CD14-positive monocyte (primary cell): ENCODE results near the gene NEGR1. TPM values are rescaled to one million over a fixed set of nuclear protein-coding genes. Genes with fewer than 3 reads are reported as not detected.

Source experiments
- DNase-seq, 3 donors: peaks; one replicate each; pipeline ENCODE4 v3.0.0-alpha.2; 2011 to 2022
- H2AFZ ChIP-seq: 2 replicates; pipeline ENCODE4 v1.6.0; 2012; ENCODE audit warnings: mild to moderate bottlenecking, low read depth, low read length, inconsistent platforms; ENCODE audit not compliant: insufficient read depth, poor library complexity, severe bottlenecking
- H3K27ac ChIP-seq, 2 donors: 1 replicate in 1 of 2; 2 replicates in 1 of 2; pipeline ENCODE4 v1.5.1; 2012 to 2013; ENCODE audit warnings: low read length in 2 of 2, control low read depth in 1 of 2, inconsistent platforms in 1 of 2, low read depth in 1 of 2, mild to moderate bottlenecking in 1 of 2
- H3K27me3 ChIP-seq, 2 donors: one replicate each; pipeline versions ENCODE4 v1.6.0 to v1.6.1; 2011 to 2013; ENCODE audit warnings: low read length in 2 of 2; ENCODE audit not compliant: control insufficient read depth in 2 of 2, insufficient read depth in 2 of 2
- H3K36me3 ChIP-seq, 2 donors: replicated peaks in 1 of 2; 1 replicate in 1 of 2; 2 replicates in 1 of 2; pipeline versions ENCODE4 v1.5.1 to v1.6.1; 2012 to 2013; ENCODE audit warnings: low read length in 2 of 2, control low read depth in 1 of 2, inconsistent platforms in 1 of 2, mild to moderate bottlenecking in 1 of 2; ENCODE audit not compliant: insufficient read depth in 2 of 2, control insufficient read depth in 1 of 2
- H3K4me1 ChIP-seq, 2 donors: 1 replicate in 1 of 2; 2 replicates in 1 of 2; pipeline versions ENCODE4 v1.5.1 to v1.6.1; 2012 to 2013; ENCODE audit warnings: low read length in 2 of 2, control low read depth in 1 of 2, inconsistent platforms in 1 of 2, mild to moderate bottlenecking in 1 of 2, moderate library complexity in 1 of 2; ENCODE audit not compliant: insufficient read depth in 2 of 2, control insufficient read depth in 1 of 2
- H3K4me2 ChIP-seq: replicated peaks from 2 replicates; pipeline ENCODE3; 2012; ENCODE audit warnings: low read length, moderate library complexity, mild to moderate bottlenecking; ENCODE audit not compliant: poor library complexity, severe bottlenecking; ENCODE audit errors: extremely low read depth
- H3K4me3 ChIP-seq, 3 experiments: fragments of 200-600 bp in 1 of 3; sonication (generic) in 1 of 3; replicated peaks in 1 of 3; 1 replicate in 2 of 3; 2 replicates in 1 of 3; pipeline ENCODE4 v1.5.1; 2011 to 2013; ENCODE audit warnings: low read length in 3 of 3, mild to moderate bottlenecking in 3 of 3, control low read depth in 2 of 3, low read depth in 2 of 3, inconsistent platforms in 1 of 3, moderate library complexity in 1 of 3
- H3K79me2 ChIP-seq: 2 replicates; pipeline ENCODE4 v1.6.0; 2012; ENCODE audit warnings: mild to moderate bottlenecking, control low read depth, inconsistent platforms, low read length, moderate library complexity; ENCODE audit not compliant: insufficient read depth
- H3K9ac ChIP-seq: 2 replicates; pipeline ENCODE4 v1.6.0; 2017; ENCODE audit warnings: low read length, mild to moderate bottlenecking; ENCODE audit not compliant: insufficient read depth, poor library complexity, severe bottlenecking
- H3K9me3 ChIP-seq, 2 donors: replicated peaks in 1 of 2; 1 replicate in 1 of 2; 2 replicates in 1 of 2; pipeline versions ENCODE4 v1.5.1 to v1.6.1; 2012 to 2013; ENCODE audit warnings: low read length in 2 of 2, control low read depth in 1 of 2; ENCODE audit not compliant: control insufficient read depth in 1 of 2, insufficient read depth in 1 of 2
- H4K20me1 ChIP-seq: 2 replicates; pipeline ENCODE4 v1.6.0; 2012; ENCODE audit warnings: mild to moderate bottlenecking, low read length, control low read depth, moderate library complexity; ENCODE audit not compliant: insufficient read depth
- H3K27ac Mint-ChIP-seq, 7 donors: one replicate each; pipeline ENCODE4 v1.8.0; 2020; ENCODE audit warnings: mild to moderate bottlenecking in 7 of 7, mixed read lengths in 7 of 7, moderate library complexity in 6 of 7, inconsistent platforms in 2 of 7
- H3K27me3 Mint-ChIP-seq, 3 donors: one replicate each; pipeline ENCODE4 v1.8.0; 2021 to 2022; ENCODE audit warnings: low read depth in 3 of 3, mild to moderate bottlenecking in 3 of 3, mixed read lengths in 3 of 3, moderate library complexity in 3 of 3, inconsistent platforms in 1 of 3
- H3K36me3 Mint-ChIP-seq, 2 donors: one replicate each; pipeline ENCODE4 v1.8.0; 2020; ENCODE audit warnings: mixed read lengths in 2 of 2, inconsistent platforms in 1 of 2, mild to moderate bottlenecking in 1 of 2
- H3K4me1 Mint-ChIP-seq: one replicate; pipeline ENCODE4 v1.8.0; 2020; ENCODE audit warnings: mild to moderate bottlenecking, mixed read lengths
- H3K4me3 Mint-ChIP-seq, 2 donors: one replicate each; pipeline ENCODE4 v1.8.0; 2020; ENCODE audit warnings: mild to moderate bottlenecking in 2 of 2, mixed read lengths in 2 of 2, moderate library complexity in 1 of 2
- H3K9me3 Mint-ChIP-seq, 7 donors: one replicate each; pipeline ENCODE4 v1.8.0; 2020 to 2022; ENCODE audit warnings: mixed read lengths in 7 of 7, mild to moderate bottlenecking in 6 of 7, moderate library complexity in 6 of 7, inconsistent platforms in 2 of 7
- CTCF ChIP-seq: fragments of 200-600 bp; IDR thresholded peaks from one replicate; pipeline ENCODE4 v1.8.0; 2022; ENCODE audit warnings: antibody characterized with exemption, mild to moderate bottlenecking
- WGBS: methylation state at CpG from one replicate; pipeline ENCODE4 v1.1.5; 2013; ENCODE audit warnings: missing lambda C conversion rate; ENCODE audit not compliant: insufficient coverage; 5-methylcytosine and 5-hydroxymethylcytosine counted together
- intact Hi-C, 2 donors: fragments of 100-400 bp; cut with micrococcal nuclease; formaldehyde crosslinking; loops; one replicate each; pipeline versions ENCODE4 v1.15.0 to v1.15.1; 2023
- polyA plus RNA-seq, 3 donors: library from polyadenylated mRNA; depleted of rRNA in 1 of 3; unstranded in 2 of 3; stranded (reverse) in 1 of 3; fragments of 300-500 nt in 2 of 3; fragments of >200 nt in 1 of 3; fragmentation: Illumina TruSeq in 2 of 3; gene quantifications; 1 replicate in 2 of 3; 2 replicates in 1 of 3; pipeline ENCODE4 v1.2.3, GENCODE V29; 2012 to 2021

The NEGR1 gene
- polyA plus RNA-seq, 3 donors: 0.03 to 0.15 (median 0.13) TPM

GRCh38 chr1:71641903-71642302 lies 640.4 kb downstream of the NEGR1 start:
- Histone ChIP-seq H2AFZ (no peak overlapping the region), H3K4me3 (no peak overlapping the region), H3K4me1 (no peaks in the 10 kb centered on the region), H3K9me3 (no peaks in the 10 kb centered on the region), H3K27me3 (no peaks in the 10 kb centered on the region), H4K20me1 (no peaks in the 10 kb centered on the region), H3K4me2 (no peak overlapping the region), H3K79me2 (no peaks in the 10 kb centered on the region), H3K36me3 (no peaks in the 10 kb centered on the region), H3K9ac (no peak overlapping the region), H3K27ac (no peak overlapping the region)
- 90% methylated on average over 3 of the region's 3 CpGs for WGBS
- Mint-ChIP-seq H3K9me3 (peaks cover 0 to 3% (median 0%) of the 10 kb centered on the region in 7 donors), H3K4me3 (no peak overlapping the region), H3K27ac (no peak overlapping the region), H3K36me3 (no peaks in the 10 kb centered on the region), H3K27me3 (no peaks in the 10 kb centered on the region), H3K4me1 (no peaks in the 10 kb centered on the region)
- no peak for DNase-seq
- TF ChIP-seq CTCF: no peak
- intact Hi-C loops: no loop called here

GRCh38 chr1:71640998-71641397 lies 641.3 kb downstream of the NEGR1 start:
- Histone ChIP-seq H3K4me1 (no peaks in the 10 kb centered on the region), H3K79me2 (no peaks in the 10 kb centered on the region), H4K20me1 (no peaks in the 10 kb centered on the region), H3K27ac (no peak overlapping the region), H3K9me3 (no peaks in the 10 kb centered on the region), H3K4me2 (no peak overlapping the region), H3K9ac (no peak overlapping the region), H3K36me3 (no peaks in the 10 kb centered on the region), H2AFZ (no peak overlapping the region), H3K4me3 (no peak overlapping the region), H3K27me3 (no peaks in the 10 kb centered on the region)
- Mint-ChIP-seq H3K27ac (no peak overlapping the region), H3K4me1 (no peaks in the 10 kb centered on the region), H3K27me3 (no peaks in the 10 kb centered on the region), H3K36me3 (no peaks in the 10 kb centered on the region), H3K9me3 (peaks cover 0 to 3% (median 0%) of the 10 kb centered on the region in 7 donors), H3K4me3 (no peak overlapping the region)
- DNase-seq: no peak
- intact Hi-C loops: no loop called here
- 90% methylated on average over 3 of the region's 5 CpGs for WGBS
- TF ChIP-seq CTCF: no peak
